Naive thymus-derived CD8-positive, alpha-beta T cell (primary cell): ENCODE results near the gene CCT3. TPM values are rescaled to one million over a fixed set of nuclear protein-coding genes. Genes with fewer than 3 reads are reported as not detected.
"Not testable (repeated sequence)": the region's sequence is repeated elsewhere in the genome, so short reads cannot be mapped to it uniquely, and the experiment has no call there.

Source experiments
- ATAC-seq, 2 donors: fragments of 150-1000 bp; cut with Tn5 transposase in 1 of 2; sonication (Bioruptor Pico), chemical (Tn5 transposase) in 1 of 2; 1 replicate in 1 of 2; 2 replicates in 1 of 2; pipeline ENCODE4 v1.10.0; 2021; ENCODE audit warnings: mild to moderate bottlenecking in 2 of 2, moderate library complexity in 2 of 2
- POLR2A ChIA-PET: fragments of 350-600 bp; sonication (Branson Sonifier 250); formaldehyde crosslinking; loops from one replicate; lab custom pipeline; 2021; ENCODE audit warnings: antibody characterized with exemption; lab: Charles Lee
- DNase-seq, 10 donors: peaks; one replicate each; pipeline versions ENCODE4 v3.0.0 to v3.0.0-alpha.2; 2020 to 2022
- H3K27ac Mint-ChIP-seq, 10 donors: one replicate each; pipeline ENCODE4 v1.8.0; 2020 to 2022; ENCODE audit warnings: mild to moderate bottlenecking in 10 of 10, mixed read lengths in 10 of 10, moderate library complexity in 4 of 10, inconsistent platforms in 1 of 10
- H3K27me3 Mint-ChIP-seq, 5 donors: one replicate each; pipeline ENCODE4 v1.8.0; 2021 to 2022; ENCODE audit warnings: mixed read lengths in 5 of 5
- H3K36me3 Mint-ChIP-seq, 3 donors: one replicate each; pipeline ENCODE4 v1.8.0; 2020 to 2022; ENCODE audit warnings: mixed read lengths in 3 of 3, mild to moderate bottlenecking in 2 of 3, inconsistent platforms in 1 of 3
- H3K4me1 Mint-ChIP-seq, 4 donors: one replicate each; pipeline ENCODE4 v1.8.0; 2021 to 2022; ENCODE audit warnings: mixed read lengths in 4 of 4
- H3K4me3 Mint-ChIP-seq, 10 donors: one replicate each; pipeline ENCODE4 v1.8.0; 2020 to 2022; ENCODE audit warnings: mild to moderate bottlenecking in 10 of 10, mixed read lengths in 10 of 10, moderate library complexity in 6 of 10, inconsistent platforms in 1 of 10
- H3K9me3 Mint-ChIP-seq, 9 donors: one replicate each; pipeline ENCODE4 v1.8.0; 2020 to 2022; ENCODE audit warnings: mixed read lengths in 9 of 9, mild to moderate bottlenecking in 3 of 9, inconsistent platforms in 1 of 9, moderate library complexity in 1 of 9
- polyA plus RNA-seq, 3 donors: library from polyadenylated mRNA; unstranded; fragments of 300-500 nt; fragmentation: Illumina TruSeq; gene quantifications; one replicate each; pipeline ENCODE4 v1.2.3, GENCODE V29; 2021
- total RNA-seq, 8 experiments: library from RNA in 2 of 8; stranded (reverse) in 2 of 8; gene quantifications; one replicate each; pipeline ENCODE4 v1.2.3 and lab custom pipeline; 2021 to 2026

The CCT3 gene
- total and polyA plus RNA-seq, 5 experiments from 2014 or later, result 142 to 270 (median 232) TPM

GRCh38 chr1:156346035-156346434, 7.9 kb upstream of the CCT3 start:
- H3K4me3 Mint-ChIP-seq, H3K4me1 Mint-ChIP-seq, H3K27ac Mint-ChIP-seq, DNase-seq, ATAC-seq, H3K9me3 Mint-ChIP-seq, H3K36me3 Mint-ChIP-seq: not testable (repeated sequence)
- POLR2A ChIA-PET, result interaction anchor here (0.7 kb wide), 2 partner anchors 210 to 211 kb away, joined by 3 to 7 read pairs; no protein-coding TSS in a partner anchor
- H3K27me3 Mint-ChIP-seq, result peaks cover 0 to 16% (median 11%) of the 10 kb centered on the region in 5 donors

GRCh38 chr1:156344409-156344808, 6.3 kb upstream of the CCT3 start:
- H3K4me3 Mint-ChIP-seq, result no peak overlapping the region
- no peak for DNase-seq
- no peaks in the 10 kb centered on the region for H3K36me3 Mint-ChIP-seq
- POLR2A ChIA-PET, result no interaction called here
- H3K9me3 Mint-ChIP-seq, result no peaks in the 10 kb centered on the region
- H3K4me1 Mint-ChIP-seq, result peaks cover 0 to under 1% (median 0%) of the 10 kb centered on the region in 4 donors
- ATAC-seq, result no peak
- H3K27me3 Mint-ChIP-seq, result peaks cover 0 to 15% (median 11%) of the 10 kb centered on the region in 5 donors
- H3K27ac Mint-ChIP-seq, result no peak overlapping the region

- no peak for ATAC-seq
- Mint-ChIP-seq H3K4me3 (peak overlapping the region in 1 of 10 donors; percentile 16), H3K36me3 (no peaks in the 10 kb centered on the region)
Observed at GRCh38 chr1:156342166-156342955, 4.3 kb upstream of the CCT3 start.

GRCh38 chr1:156337888-156338179, 258 bp downstream of the CCT3 start:
- no peaks in the 10 kb centered on the region for H3K27me3 Mint-ChIP-seq
- H3K36me3 Mint-ChIP-seq, result peaks cover 0 to 30% (median 8%) of the 10 kb centered on the region in 3 donors
- H3K9me3 Mint-ChIP-seq, result no peaks in the 10 kb centered on the region
- DNase-seq (peak in 2 of 10 donors; percentile 8 to 29), ATAC-seq (no peak)
- peak overlapping the region; percentile 89 to 99 (median 98) for H3K27ac Mint-ChIP-seq
- POLR2A ChIA-PET, result interaction anchor here (1.0 to 1.3 kb wide), 4 partner anchors 55 to 254 kb away, joined by 3 to 8 read pairs (median 4); partner anchors contain the start of genes MEF2D, PMF1 and SMG5
- peak overlapping the region; percentile 92 to 99 (median 96) for H3K4me3 Mint-ChIP-seq
- peaks cover 10 to 45% (median 35%) of the 10 kb centered on the region in 4 donors for H3K4me1 Mint-ChIP-seq

More at GRCh38 chr1:156342166-156342955, 4.3 kb upstream of the CCT3 start:
- Mint-ChIP-seq H3K27me3 (peaks cover 0 to 15% (median 11%) of the 10 kb centered on the region in 5 donors), H3K9me3 (no peaks in the 10 kb centered on the region), H3K4me1 (peaks cover 3 to 17% (median 6%) of the 10 kb centered on the region in 4 donors), H3K27ac (no peak overlapping the region)
- POLR2A ChIA-PET, result no interaction called here
- DNase-seq, result no peak

- POLR2A ChIA-PET, result interaction anchor here (1.0 to 1.3 kb wide), 4 partner anchors 54 to 255 kb away, joined by 3 to 8 read pairs (median 4); partner anchors contain the start of genes MEF2D, PMF1 and SMG5
- Mint-ChIP-seq H3K9me3 (no peaks in the 10 kb centered on the region), H3K27me3 (no peaks in the 10 kb centered on the region), H3K4me3 (peak overlapping the region; percentile 92 to 99 (median 96)), H3K4me1 (peaks cover 10 to 45% (median 35%) of the 10 kb centered on the region in 4 donors), H3K36me3 (peaks cover 0 to 35% (median 8%) of the 10 kb centered on the region in 3 donors), H3K27ac (peak overlapping the region; percentile 89 to 99 (median 98))
- ATAC-seq (peak in 1 of 2 donors; percentile 0), DNase-seq (no peak)
Observed at GRCh38 chr1:156337052-156337887, 822 bp downstream of the CCT3 start.

- Mint-ChIP-seq H3K27me3 (no peaks in the 10 kb centered on the region), H3K4me3 (peak overlapping the region; percentile 92 to 99 (median 96)), H3K36me3 (peaks cover 0 to 46% (median 10%) of the 10 kb centered on the region in 3 donors), H3K4me1 (peaks cover 10 to 45% (median 35%) of the 10 kb centered on the region in 4 donors), H3K27ac (peak overlapping the region in 7 of 10 donors; percentile 32 to 99 (median 81)), H3K9me3 (no peaks in the 10 kb centered on the region)
- no peak for DNase-seq
- POLR2A ChIA-PET, result interaction anchor here (0.7 kb wide), 1 partner anchor 449 kb away, joined by 3 read pairs; no protein-coding TSS in a partner anchor
- no peak for ATAC-seq
Observed at GRCh38 chr1:156336242-156336641, 1.9 kb downstream of the CCT3 start.

GRCh38 chr1:156323179-156323578, 14.9 kb downstream of the CCT3 start:
- POLR2A ChIA-PET, result interaction anchor here (1.1 kb wide), 1 partner anchor 22 kb away, joined by 3 read pairs; no protein-coding TSS in a partner anchor
- H3K27ac Mint-ChIP-seq, H3K4me3 Mint-ChIP-seq, H3K27me3 Mint-ChIP-seq, H3K9me3 Mint-ChIP-seq, DNase-seq, H3K4me1 Mint-ChIP-seq, ATAC-seq: not testable (repeated sequence)
- peaks cover 0 to 76% (median 17%) of the 10 kb centered on the region in 3 donors for H3K36me3 Mint-ChIP-seq

- Mint-ChIP-seq H3K4me1 (peaks cover 0 to 1% (median 0%) of the 10 kb centered on the region in 4 donors), H3K36me3 (peaks cover 0 to 94% (median 24%) of the 10 kb centered on the region in 3 donors), H3K27ac (peak overlapping the region in 2 of 10 donors; percentile 19 to 74), H3K9me3 (no peaks in the 10 kb centered on the region), H3K4me3 (no peak overlapping the region), H3K27me3 (no peaks in the 10 kb centered on the region)
- DNase-seq (no peak), ATAC-seq (no peak)
- POLR2A ChIA-PET, result no interaction called here
Observed at GRCh38 chr1:156320560-156320959, 17.5 kb downstream of the CCT3 start.

GRCh38 chr1:156319664-156320063, 18.4 kb downstream of the CCT3 start:
- Mint-ChIP-seq H3K4me3 (no peak overlapping the region), H3K4me1 (peaks cover 0 to 1% (median 0%) of the 10 kb centered on the region in 4 donors), H3K27ac (no peak overlapping the region), H3K9me3 (no peaks in the 10 kb centered on the region), H3K36me3 (peaks cover 0 to 94% (median 19%) of the 10 kb centered on the region in 3 donors), H3K27me3 (no peaks in the 10 kb centered on the region)
- ATAC-seq (no peak), DNase-seq (peak in 4 of 10 donors; percentile 8 to 31 (median 26))
- POLR2A ChIA-PET, result no interaction called here

GRCh38 chr1:156316909-156317308, 21.2 kb downstream of the CCT3 start:
- DNase-seq (no peak), ATAC-seq (no peak)
- POLR2A ChIA-PET, result no interaction called here
- peaks cover 0 to 1% (median 0%) of the 10 kb centered on the region in 4 donors for H3K4me1 Mint-ChIP-seq
- H3K27me3 Mint-ChIP-seq, result no peaks in the 10 kb centered on the region
- H3K9me3 Mint-ChIP-seq, result no peaks in the 10 kb centered on the region
- H3K36me3 Mint-ChIP-seq, result peaks cover 0 to 96% (median 17%) of the 10 kb centered on the region in 3 donors
- no peak overlapping the region for H3K4me3 Mint-ChIP-seq
- H3K27ac Mint-ChIP-seq, result no peak overlapping the region

- peaks cover 0 to 90% (median 5%) of the 10 kb centered on the region in 3 donors for H3K36me3 Mint-ChIP-seq
- no peak overlapping the region for H3K4me3 Mint-ChIP-seq
- H3K9me3 Mint-ChIP-seq, result no peaks in the 10 kb centered on the region
- ATAC-seq (no peak), DNase-seq (no peak)
- peaks cover 0 to 2% (median 0%) of the 10 kb centered on the region in 4 donors for H3K4me1 Mint-ChIP-seq
- H3K27ac Mint-ChIP-seq, result no peak overlapping the region
- no peaks in the 10 kb centered on the region for H3K27me3 Mint-ChIP-seq
- POLR2A ChIA-PET, result no interaction called here
Observed at GRCh38 chr1:156310962-156311361, 27.1 kb downstream of the CCT3 start.

- POLR2A ChIA-PET, result no interaction called here
- Mint-ChIP-seq H3K9me3 (no peaks in the 10 kb centered on the region), H3K27ac (peak overlapping the region in 5 of 10 donors; percentile 12 to 37 (median 31)), H3K4me3 (no peak overlapping the region), H3K27me3 (no peaks in the 10 kb centered on the region), H3K4me1 (peaks cover 0 to 3% (median under 1%) of the 10 kb centered on the region in 4 donors), H3K36me3 (peaks cover 0 to 74% (median 8%) of the 10 kb centered on the region in 3 donors)
- ATAC-seq, result no peak
- DNase-seq, result no peak
Observed at GRCh38 chr1:156308078-156308477, 30.0 kb downstream of the CCT3 start.
